Psoas muscle (tissue), 8 donors: ENCODE results near the gene SMG6. TPM values are rescaled to one million over a fixed set of nuclear protein-coding genes. Genes with fewer than 3 reads are reported as not detected.

ENCODE experiments used
- ATAC-seq, 4 donors: fragments of 200-7000 bp; cut with Tn5 transposase; one replicate each; pipeline ENCODE4 v1.9.1; 2020; ENCODE audit warnings: moderate library complexity in 3 of 4, mild to moderate bottlenecking in 2 of 4
- DNase-seq, 2 donors: peaks; one replicate each; pipeline ENCODE4 v3.0.0-alpha.2; 2020
- H3K27ac ChIP-seq: fragments of 200-600 bp; one replicate; pipeline ENCODE4 v1.8.0; 2022
- H3K27me3 ChIP-seq, 3 donors: fragments of 200-600 bp in 1 of 3; one replicate each; pipeline versions ENCODE4 v1.6.1 to v1.8.0; 2013 to 2022; ENCODE audit warnings: low read length in 2 of 3, mild to moderate bottlenecking in 2 of 3, moderate library complexity in 1 of 3; ENCODE audit not compliant: insufficient read depth in 3 of 3
- H3K36me3 ChIP-seq, 2 donors: fragments of 200-600 bp in 1 of 2; one replicate each; pipeline versions ENCODE4 v1.6.1 to v1.8.0; 2013 to 2022; ENCODE audit warnings: low read depth in 1 of 2, mild to moderate bottlenecking in 1 of 2, moderate library complexity in 1 of 2; ENCODE audit not compliant: insufficient read depth in 1 of 2
- H3K4me1 ChIP-seq: fragments of 200-600 bp; one replicate; pipeline ENCODE4 v1.8.0; 2022
- H3K4me3 ChIP-seq: fragments of 200-600 bp; one replicate; pipeline ENCODE4 v1.8.0; 2022; ENCODE audit warnings: mild to moderate bottlenecking
- H3K9me3 ChIP-seq: fragments of 200-600 bp; one replicate; pipeline ENCODE4 v1.8.0; 2022
- CTCF ChIP-seq: fragments of 200-600 bp; IDR thresholded peaks from one replicate; pipeline ENCODE4 v1.8.0; 2022; ENCODE audit warnings: antibody characterized with exemption
- WGBS, 3 donors: extraction: QIAGEN DNeasy Blood & Tissue Kit; methylation state at CpG; one replicate each; pipeline versions ENCODE4 v1.1.6 to v1.1.7; 2013; 5-methylcytosine and 5-hydroxymethylcytosine counted together
- intact Hi-C, 2 donors: fragments of 100-400 bp; cut with DNase I; formaldehyde crosslinking; loops; one replicate each; pipeline versions ENCODE4 v1.11.0 to v1.14.2; 2022
- polyA plus RNA-seq, 3 donors: library from polyadenylated mRNA; stranded (reverse); fragments of 200-250 nt; gene quantifications; one replicate each; pipeline ENCODE4 v1.2.3, GENCODE V29; 2013
- total RNA-seq, 4 donors: library from RNA; stranded (reverse); fragmentation: NEBNext Ultra II Directional in 2 of 4; extraction: Animal tissue kit (Norgen Biotek cat#: 25700) in 2 of 4; gene quantifications; one replicate each; pipeline versions ENCODE4 v1.2.1 to v1.2.4, GENCODE V29; 2021 to 2023
- donor health status: healthy with polysubstance abuse.
- donor health status: DM: no; HTN: no; CAD: no; lungs with moderate emphysema.
- donor health status: Bipolar disorder and iron deficiency.
- donor health status: healthy.
- donor health status: DM: yes; HTN: yes; CAD: no.
- donor health status: DM: no; HTN: no; CAD: no.
- donor health status: DM: no; HTN: no; CAD: no.
- donor health status: DM: yes; HTN: yes; CAD: no.

SMG6 gene
- total and polyA plus RNA-seq, 7 donors = 9.4 to 24.1 (median 16.3) TPM

DNA sequence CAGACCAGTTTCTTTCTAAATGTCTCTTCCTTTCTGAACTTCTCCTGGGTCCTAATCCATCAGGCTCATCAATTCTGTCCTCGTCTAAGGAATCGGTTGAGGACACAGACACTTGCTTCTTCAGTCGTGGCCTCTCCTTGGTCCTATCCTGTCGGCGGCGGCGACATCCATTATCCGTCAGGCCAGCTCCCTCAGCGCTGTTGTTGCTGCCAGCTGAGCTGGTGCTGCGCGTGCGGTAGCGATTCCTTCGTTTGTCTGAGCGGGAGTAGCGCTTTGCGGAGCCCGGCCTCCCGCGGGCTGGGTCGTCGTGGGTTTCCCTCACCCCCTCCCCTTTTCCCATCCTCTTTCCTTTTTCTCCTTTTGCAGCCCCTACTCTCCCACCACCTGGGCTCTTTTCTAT, 3.8 kb downstream of the SMG6 start:
- WGBS, 3 donors = 90 to 93% (median 92%) methylated on average over 22 of the region's 22 CpGs
- H3K4me1 ChIP-seq = peaks cover 9% of the 10 kb centered on the region
- TF ChIP-seq CTCF = no peak
- ATAC-seq = no peak
- H3K9me3 ChIP-seq = no peaks in the 10 kb centered on the region
- H3K4me3 ChIP-seq = no peak overlapping the region
- H3K27ac ChIP-seq = no peak overlapping the region
- DNase-seq = no peak
- peaks cover 0 to 65% of the 10 kb centered on the region in 2 donors for H3K36me3 ChIP-seq
- intact Hi-C loops = no loop called here
- no peaks in the 10 kb centered on the region for H3K27me3 ChIP-seq

- DNase-seq (no peak), ATAC-seq (no peak)
- H3K4me3 ChIP-seq = no peak overlapping the region
- H3K9me3 ChIP-seq = no peaks in the 10 kb centered on the region
- TF ChIP-seq CTCF = no peak
- no peaks in the 10 kb centered on the region for H3K27me3 ChIP-seq
- H3K36me3 ChIP-seq = peaks cover 0 to 71% of the 10 kb centered on the region in 2 donors
- WGBS, 3 donors = 94 to 98% (median 96%) methylated on average over 12 of the region's 12 CpGs
- H3K27ac ChIP-seq = no peak overlapping the region
- H3K4me1 ChIP-seq = peaks cover 9% of the 10 kb centered on the region
- intact Hi-C loops = no loop called here
Observed at GRCh38 chr17:2299136-2299535, 4.4 kb downstream of the SMG6 start.

DNA sequence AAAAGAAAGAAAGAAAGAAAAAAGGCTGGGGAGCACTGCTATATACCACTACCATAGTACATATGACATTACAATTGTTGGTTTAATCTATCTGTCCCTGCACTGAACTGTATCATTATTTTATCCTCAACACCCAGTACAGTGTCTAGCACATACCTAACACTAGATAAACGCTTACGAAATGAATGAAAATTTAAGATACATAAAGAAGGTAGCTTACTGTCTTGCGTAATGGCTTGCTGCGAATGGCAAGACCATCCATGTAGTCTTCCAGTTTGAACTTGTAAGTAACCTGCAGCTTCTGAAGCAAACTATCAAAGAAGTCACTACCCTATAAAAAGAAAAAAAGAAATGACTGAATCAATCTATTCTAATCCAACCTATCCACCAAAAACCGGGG, 6.6 kb downstream of the SMG6 start:
- no peak for TF ChIP-seq CTCF
- intact Hi-C loops = no loop called here
- Histone ChIP-seq H3K27me3 (no peaks in the 10 kb centered on the region), H3K9me3 (no peaks in the 10 kb centered on the region), H3K4me1 (peaks cover 8% of the 10 kb centered on the region), H3K4me3 (no peak overlapping the region), H3K27ac (no peak overlapping the region), H3K36me3 (peaks cover 5 to 93% of the 10 kb centered on the region in 2 donors)
- no peak for DNase-seq
- ATAC-seq = no peak
- WGBS, 3 donors = 92 to 95% (median 92%) methylated on average over 5 of the region's 5 CpGs

DNA sequence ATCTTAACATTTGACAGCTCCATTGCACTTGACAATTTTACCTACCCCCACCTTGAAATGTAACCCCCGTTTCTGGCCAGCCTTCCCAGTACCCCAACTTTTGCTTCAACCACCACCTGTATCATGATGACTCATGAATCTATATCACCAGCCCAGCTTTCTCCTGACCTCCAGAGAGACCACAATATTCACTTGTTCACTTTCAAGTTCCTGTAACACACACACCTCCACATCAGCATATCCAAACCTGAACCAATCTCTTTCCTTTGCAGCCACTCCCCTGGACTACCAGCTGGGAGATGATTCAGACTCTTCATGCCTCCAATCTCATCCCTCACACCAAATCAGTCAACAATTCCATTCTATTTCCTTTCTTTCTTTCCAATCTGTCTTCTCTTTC, 8.0 kb downstream of the SMG6 start:
- Histone ChIP-seq H3K36me3 (peaks cover 5 to 97% of the 10 kb centered on the region in 2 donors), H3K27me3 (no peaks in the 10 kb centered on the region), H3K4me1 (peaks cover 6% of the 10 kb centered on the region), H3K9me3 (no peaks in the 10 kb centered on the region), H3K27ac (no peak overlapping the region), H3K4me3 (no peak overlapping the region)
- TF ChIP-seq CTCF = no peak
- DNase-seq (no peak), ATAC-seq (no peak)
- WGBS, 3 donors = 86 to 96% (median 91%) methylated on average over 1 of the region's 1 CpG
- intact Hi-C loops = no loop called here

- DNase-seq (no peak), ATAC-seq (no peak)
- Histone ChIP-seq H3K4me3 (no peak overlapping the region), H3K36me3 (peaks cover 5 to 95% of the 10 kb centered on the region in 2 donors), H3K4me1 (no peaks in the 10 kb centered on the region), H3K9me3 (no peaks in the 10 kb centered on the region), H3K27me3 (no peaks in the 10 kb centered on the region), H3K27ac (no peak overlapping the region)
- no peak for TF ChIP-seq CTCF
- intact Hi-C loops = no loop called here
- WGBS, 3 donors = 84 to 96% (median 86%) methylated on average over 2 of the region's 2 CpGs
Observed at GRCh38 chr17:2292100-2292499, 11.5 kb downstream of the SMG6 start.
